ENCODE results near the gene AGER. TPM values are rescaled to one million over a fixed set of nuclear protein-coding genes. Genes with fewer than 3 reads are reported as not detected.

Gene AGER
- polyA plus RNA-seq, 1 of the 3 experiments (the other 2 are of a cell fraction): 3.5 TPM

DNA sequence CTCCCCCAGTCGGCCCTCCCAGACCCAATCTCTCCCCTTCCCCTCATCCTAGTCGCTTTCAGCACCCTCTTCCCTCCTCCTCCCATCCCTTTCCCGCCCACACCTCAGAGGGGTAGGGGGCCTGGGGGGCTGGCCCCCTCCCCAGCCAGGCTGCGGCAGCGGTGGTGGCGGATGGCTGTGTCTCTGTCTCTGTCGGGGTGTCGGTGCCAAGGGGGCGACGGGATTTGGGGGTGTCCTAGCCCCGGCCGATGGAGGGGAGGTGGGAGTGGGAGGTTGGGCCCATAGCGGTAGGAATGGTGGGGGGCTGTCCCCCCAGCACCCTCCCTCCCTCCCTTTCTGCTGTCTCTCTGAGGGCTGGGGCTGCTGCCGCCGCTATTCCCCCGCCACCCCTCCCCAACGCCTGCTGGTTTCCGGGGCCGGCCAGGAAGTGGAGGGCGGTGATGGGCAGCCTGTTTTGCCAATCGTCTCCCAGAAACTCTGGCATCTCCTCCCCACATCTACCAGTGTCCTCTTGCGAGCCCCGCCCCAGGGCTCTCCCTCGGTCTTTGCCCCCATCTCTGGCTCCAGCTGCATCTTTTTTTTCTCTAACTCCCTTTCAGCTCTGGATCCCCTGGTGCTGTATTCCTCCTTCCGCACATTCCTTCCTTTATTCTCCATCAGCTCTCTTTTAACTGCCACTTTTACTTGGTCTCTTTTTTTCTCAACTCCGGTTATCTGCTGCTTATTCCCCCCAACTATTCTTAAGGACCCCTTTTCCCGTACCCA lies 8.2 kb downstream of the AGER start, which contains the start of gene AGPAT1 (continued):
- TF ChIP-seq, protein P1, sequence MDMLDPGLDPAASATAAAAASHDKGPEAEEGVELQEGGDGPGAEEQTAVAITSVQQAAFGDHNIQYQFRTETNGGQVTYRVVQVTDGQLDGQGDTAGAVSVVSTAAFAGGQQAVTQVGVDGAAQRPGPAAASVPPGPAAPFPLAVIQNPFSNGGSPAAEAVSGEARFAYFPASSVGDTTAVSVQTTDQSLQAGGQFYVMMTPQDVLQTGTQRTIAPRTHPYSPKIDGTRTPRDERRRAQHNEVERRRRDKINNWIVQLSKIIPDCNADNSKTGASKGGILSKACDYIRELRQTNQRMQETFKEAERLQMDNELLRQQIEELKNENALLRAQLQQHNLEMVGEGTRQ (IDR thresholded peaks at IDR 0.05; ENCODE audit: borderline replicate concordance, low read depth, low read length): no peak
- TF ChIP-seq YY1 (IDR thresholded peaks at IDR 0.05; ENCODE audit: low read depth) (no peak), FOXM1 (IDR thresholded peaks at IDR 0.05; ENCODE audit: low read depth) (no peak), GATA2 (CRISPR knock-in tag; IDR thresholded peaks at IDR 0.05) (no peak), NFIC (IDR thresholded peaks at IDR 0.05; ENCODE audit: borderline replicate concordance) (no peak)
- TF ChIP-seq, protein P2, sequence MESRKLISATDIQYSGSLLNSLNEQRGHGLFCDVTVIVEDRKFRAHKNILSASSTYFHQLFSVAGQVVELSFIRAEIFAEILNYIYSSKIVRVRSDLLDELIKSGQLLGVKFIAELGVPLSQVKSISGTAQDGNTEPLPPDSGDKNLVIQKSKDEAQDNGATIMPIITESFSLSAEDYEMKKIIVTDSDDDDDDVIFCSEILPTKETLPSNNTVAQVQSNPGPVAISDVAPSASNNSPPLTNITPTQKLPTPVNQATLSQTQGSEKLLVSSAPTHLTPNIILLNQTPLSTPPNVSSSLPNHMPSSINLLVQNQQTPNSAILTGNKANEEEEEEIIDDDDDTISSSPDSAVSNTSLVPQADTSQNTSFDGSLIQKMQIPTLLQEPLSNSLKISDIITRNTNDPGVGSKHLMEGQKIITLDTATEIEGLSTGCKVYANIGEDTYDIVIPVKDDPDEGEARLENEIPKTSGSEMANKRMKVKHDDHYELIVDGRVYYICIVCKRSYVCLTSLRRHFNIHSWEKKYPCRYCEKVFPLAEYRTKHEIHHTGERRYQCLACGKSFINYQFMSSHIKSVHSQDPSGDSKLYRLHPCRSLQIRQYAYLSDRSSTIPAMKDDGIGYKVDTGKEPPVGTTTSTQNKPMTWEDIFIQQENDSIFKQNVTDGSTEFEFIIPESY (IDR thresholded peaks at IDR 0.05; ENCODE audit: borderline replicate concordance, low read depth): no peak
- TF ChIP-seq, protein P3, sequence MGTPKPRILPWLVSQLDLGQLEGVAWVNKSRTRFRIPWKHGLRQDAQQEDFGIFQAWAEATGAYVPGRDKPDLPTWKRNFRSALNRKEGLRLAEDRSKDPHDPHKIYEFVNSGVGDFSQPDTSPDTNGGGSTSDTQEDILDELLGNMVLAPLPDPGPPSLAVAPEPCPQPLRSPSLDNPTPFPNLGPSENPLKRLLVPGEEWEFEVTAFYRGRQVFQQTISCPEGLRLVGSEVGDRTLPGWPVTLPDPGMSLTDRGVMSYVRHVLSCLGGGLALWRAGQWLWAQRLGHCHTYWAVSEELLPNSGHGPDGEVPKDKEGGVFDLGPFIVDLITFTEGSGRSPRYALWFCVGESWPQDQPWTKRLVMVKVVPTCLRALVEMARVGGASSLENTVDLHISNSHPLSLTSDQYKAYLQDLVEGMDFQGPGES (IDR thresholded peaks at IDR 0.05; ENCODE audit: low read depth, low read length): peak; percentile 46

DNA sequence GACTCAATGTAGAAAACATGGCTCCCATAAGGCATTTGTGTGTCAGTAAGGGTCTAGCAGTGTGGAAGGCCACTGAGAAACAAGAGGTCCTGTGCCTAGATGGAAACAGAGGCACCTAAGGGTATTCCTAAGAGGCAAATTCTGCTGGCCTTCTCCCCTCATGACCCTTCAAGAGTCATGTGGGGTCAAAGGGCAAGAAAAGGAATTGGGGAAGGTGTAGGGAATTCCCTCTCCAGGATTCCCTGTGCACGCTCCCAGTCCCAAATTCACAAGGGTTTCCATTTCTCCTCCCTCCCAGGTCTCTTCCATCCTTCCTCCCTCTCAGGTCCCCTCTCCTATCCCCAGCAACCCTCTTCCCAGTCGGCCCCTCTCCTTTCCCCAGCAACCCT lies 8.7 kb downstream of the AGER start:
- Histone ChIP-seq H3K4me1 (ENCODE audit: control insufficient read depth in 1 of 2, insufficient read depth in 2 of 2, low read depth in 1 of 2, low read length in 1 of 2) (peaks cover 12 to 40% of the 10 kb centered on the region in 2 experiments; a peak in 3 of 4 replicates), H3K9me2 (no peaks in the 10 kb centered on the region), H3K27ac (ENCODE audit: low read depth in 2 of 2, low read length in 1 of 2) (peak overlapping the region in 1 of 2 experiments; percentile 87; a peak in 3 of 4 replicates), H3K9ac (peak overlapping the region; percentile 84), H3K79me2 (ENCODE audit: insufficient read depth) (peaks cover 55% of the 10 kb centered on the region), H3F3A (replicated peaks; ENCODE audit: insufficient read depth) (peaks cover 13% of the 10 kb centered on the region), H2AFZ (ENCODE audit: low read depth) (peak overlapping the region; percentile 73), H3K27me3 (ENCODE audit: insufficient read depth) (no peaks in the 10 kb centered on the region), H3K4me2 (peak overlapping the region; percentile 81), H3K4me3 (ENCODE audit: low read depth in 2 of 2, low read length in 1 of 2) (peak overlapping the region; percentile 84 to 99), H4K20me1 (ENCODE audit: insufficient read depth) (no peaks in the 10 kb centered on the region), H3K9me3 (no peaks in the 10 kb centered on the region), H3K36me3 (replicated peaks in 1 of 2; ENCODE audit: control insufficient read depth in 1 of 2, insufficient read depth in 2 of 2, low read length in 1 of 2) (peaks cover 0 to 13% of the 10 kb centered on the region in 2 experiments)
- ChIA-PET POLR2A (no interaction called here), CTCF (no interaction called here)
- WGBS (ENCODE audit: low lambda C conversion rate): 7% methylated on average over 2 of the region's 2 CpGs
- TF ChIP-seq, protein P4, sequence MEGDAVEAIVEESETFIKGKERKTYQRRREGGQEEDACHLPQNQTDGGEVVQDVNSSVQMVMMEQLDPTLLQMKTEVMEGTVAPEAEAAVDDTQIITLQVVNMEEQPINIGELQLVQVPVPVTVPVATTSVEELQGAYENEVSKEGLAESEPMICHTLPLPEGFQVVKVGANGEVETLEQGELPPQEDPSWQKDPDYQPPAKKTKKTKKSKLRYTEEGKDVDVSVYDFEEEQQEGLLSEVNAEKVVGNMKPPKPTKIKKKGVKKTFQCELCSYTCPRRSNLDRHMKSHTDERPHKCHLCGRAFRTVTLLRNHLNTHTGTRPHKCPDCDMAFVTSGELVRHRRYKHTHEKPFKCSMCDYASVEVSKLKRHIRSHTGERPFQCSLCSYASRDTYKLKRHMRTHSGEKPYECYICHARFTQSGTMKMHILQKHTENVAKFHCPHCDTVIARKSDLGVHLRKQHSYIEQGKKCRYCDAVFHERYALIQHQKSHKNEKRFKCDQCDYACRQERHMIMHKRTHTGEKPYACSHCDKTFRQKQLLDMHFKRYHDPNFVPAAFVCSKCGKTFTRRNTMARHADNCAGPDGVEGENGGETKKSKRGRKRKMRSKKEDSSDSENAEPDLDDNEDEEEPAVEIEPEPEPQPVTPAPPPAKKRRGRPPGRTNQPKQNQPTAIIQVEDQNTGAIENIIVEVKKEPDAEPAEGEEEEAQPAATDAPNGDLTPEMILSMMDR (IDR thresholded peaks at IDR 0.05): no peak
- TF ChIP-seq, protein P5, sequence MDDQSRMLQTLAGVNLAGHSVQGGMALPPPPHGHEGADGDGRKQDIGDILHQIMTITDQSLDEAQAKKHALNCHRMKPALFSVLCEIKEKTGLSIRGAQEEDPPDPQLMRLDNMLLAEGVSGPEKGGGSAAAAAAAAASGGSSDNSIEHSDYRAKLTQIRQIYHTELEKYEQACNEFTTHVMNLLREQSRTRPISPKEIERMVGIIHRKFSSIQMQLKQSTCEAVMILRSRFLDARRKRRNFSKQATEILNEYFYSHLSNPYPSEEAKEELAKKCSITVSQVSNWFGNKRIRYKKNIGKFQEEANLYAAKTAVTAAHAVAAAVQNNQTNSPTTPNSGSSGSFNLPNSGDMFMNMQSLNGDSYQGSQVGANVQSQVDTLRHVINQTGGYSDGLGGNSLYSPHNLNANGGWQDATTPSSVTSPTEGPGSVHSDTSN (IDR thresholded peaks at IDR 0.05): no peak
- TF ChIP-seq FOXM1 (IDR thresholded peaks at IDR 0.05; ENCODE audit: low read depth): no peak
- no peak for TF ChIP-seq POLR2AphosphoS5 (IDR thresholded peaks at IDR 0.05; ENCODE audit: low read depth, low read length)
- TF ChIP-seq, protein P2 (IDR thresholded peaks at IDR 0.05; ENCODE audit: borderline replicate concordance, low read depth): no peak
- TF ChIP-seq SIN3A (IDR thresholded peaks at IDR 0.05; ENCODE audit: borderline replicate concordance, low read depth, low read length): no peak
- TF ChIP-seq NRF1 (IDR thresholded peaks at IDR 0.05; ENCODE audit: low read depth, low read length): no peak
- TF ChIP-seq, protein P6, sequence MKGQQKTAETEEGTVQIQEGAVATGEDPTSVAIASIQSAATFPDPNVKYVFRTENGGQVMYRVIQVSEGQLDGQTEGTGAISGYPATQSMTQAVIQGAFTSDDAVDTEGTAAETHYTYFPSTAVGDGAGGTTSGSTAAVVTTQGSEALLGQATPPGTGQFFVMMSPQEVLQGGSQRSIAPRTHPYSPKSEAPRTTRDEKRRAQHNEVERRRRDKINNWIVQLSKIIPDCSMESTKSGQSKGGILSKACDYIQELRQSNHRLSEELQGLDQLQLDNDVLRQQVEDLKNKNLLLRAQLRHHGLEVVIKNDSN (IDR thresholded peaks at IDR 0.05; ENCODE audit: borderline replicate concordance, low read depth): no peak
- TF ChIP-seq CHD2 (IDR thresholded peaks at IDR 0.05; ENCODE audit: low read length, partially characterized antibody): no peak
- no peak for TF ChIP-seq RXRA (IDR thresholded peaks at IDR 0.05; ENCODE audit: borderline replicate concordance, low read depth)
- no peak for TF ChIP-seq JUND (IDR thresholded peaks at IDR 0.05)
- DNase-seq: no peak
